SH-SY5Y (cell line): ENCODE results near the gene ULBP3.

Experiments used
- GATA2 ChIP-seq: IDR thresholded peaks from 2 replicates; pipeline ENCODE4 v1.6.1; 2011; ENCODE audit warnings: mild to moderate bottlenecking, low read depth, low read length
- GATA3 ChIP-seq: IDR thresholded peaks from 2 replicates; pipeline ENCODE4 v1.6.1; 2011; ENCODE audit warnings: low read depth, mild to moderate bottlenecking, low read length, moderate library complexity

DNA sequence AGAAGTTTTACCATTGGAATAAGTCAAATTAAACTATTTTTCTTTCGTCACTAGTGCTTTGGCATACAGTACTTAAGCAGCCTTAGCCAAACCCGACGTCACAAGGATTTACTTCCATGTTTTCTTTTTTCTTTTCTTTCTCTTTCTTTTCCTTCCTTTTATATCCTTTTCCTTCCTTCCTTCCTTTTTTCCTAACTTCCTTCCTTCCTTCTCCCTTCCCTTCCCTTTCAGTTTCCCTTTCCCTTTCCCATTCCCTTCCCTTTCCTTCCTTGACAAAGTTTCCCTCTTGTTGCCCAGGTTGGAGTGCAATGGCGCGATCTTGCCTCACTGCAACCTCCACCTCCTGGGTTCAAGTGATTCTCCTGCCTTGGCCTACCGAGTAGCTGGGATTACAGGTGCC lies 9.9 kb downstream of the ULBP3 start:
- no peak for TF ChIP-seq GATA2
- no peak for TF ChIP-seq GATA3
